ENCODE measurements around the gene TOM1. TPM values are rescaled to one million over a fixed set of nuclear protein-coding genes. Genes with fewer than 3 reads are reported as not detected.

Gene TOM1
- total RNA-seq, 1 experiment from 2014 or later, result 28.2 TPM

GRCh38 chr22:35276019-35276418, 23.7 kb upstream of the TOM1 start:
- Mint-ChIP-seq H3K27me3 (ENCODE audit: insufficient read depth, unreplicated experiment) (no peaks in the 10 kb centered on the region), H3K4me3 (ENCODE audit: unreplicated experiment) (no peak overlapping the region), H3K27ac (ENCODE audit: low read depth, unreplicated experiment) (no peak overlapping the region), H3K4me1 (ENCODE audit: insufficient read depth, unreplicated experiment) (peaks cover 18% of the 10 kb centered on the region), H3K9me3 (ENCODE audit: unreplicated experiment) (no peaks in the 10 kb centered on the region), H3K36me3 (ENCODE audit: insufficient read depth, unreplicated experiment) (peaks cover 57% of the 10 kb centered on the region)
- DNase-seq (ENCODE audit: unreplicated experiment), result no peak
- CTCF ChIA-PET, result no interaction called here
- intact Hi-C loops (cut with micrococcal nuclease), result no loop called here
- POLR2A ChIA-PET, result no interaction called here
- BruUV-seq (replicated peaks), result no TSS peak
- TF ChIP-seq CTCF (IDR thresholded peaks at IDR 0.05; ENCODE audit: unreplicated experiment), result no peak

- no peak overlapping the region for H3K4me3 Mint-ChIP-seq (ENCODE audit: unreplicated experiment)
- no peak for TF ChIP-seq CTCF (IDR thresholded peaks at IDR 0.05; ENCODE audit: unreplicated experiment)
- H3K4me1 Mint-ChIP-seq (ENCODE audit: insufficient read depth, unreplicated experiment), result no peaks in the 10 kb centered on the region
- no TSS peak for BruUV-seq (replicated peaks)
- intact Hi-C loops (cut with micrococcal nuclease), result no loop called here
- peaks cover 73% of the 10 kb centered on the region for H3K36me3 Mint-ChIP-seq (ENCODE audit: insufficient read depth, unreplicated experiment)
- ChIA-PET CTCF (no interaction called here), POLR2A (interaction anchor here (2.2 kb wide), 1 partner anchor 12 kb away, joined by 13 read pairs; the partner anchor contains the start of gene TOM1)
- no peaks in the 10 kb centered on the region for H3K9me3 Mint-ChIP-seq (ENCODE audit: unreplicated experiment)
- H3K27me3 Mint-ChIP-seq (ENCODE audit: insufficient read depth, unreplicated experiment), result no peaks in the 10 kb centered on the region
- no peak for DNase-seq (ENCODE audit: unreplicated experiment)
- no peak overlapping the region for H3K27ac Mint-ChIP-seq (ENCODE audit: low read depth, unreplicated experiment)
Measured at GRCh38 chr22:35288116-35288515, 11.6 kb upstream of the TOM1 start.

- POLR2A ChIA-PET, result no interaction called here
Measured at GRCh38 chr22:35292786-35293185, 6.9 kb upstream of the TOM1 start.

GRCh38 chr22:35296051-35296450, 3.6 kb upstream of the TOM1 start:
- peaks cover 30% of the 10 kb centered on the region for H3K36me3 Mint-ChIP-seq (ENCODE audit: insufficient read depth, unreplicated experiment)
- no TSS peak for BruUV-seq (replicated peaks)
- CTCF ChIA-PET, result no interaction called here
- H3K4me3 Mint-ChIP-seq (ENCODE audit: unreplicated experiment), result no peak overlapping the region
- no peak for DNase-seq (ENCODE audit: unreplicated experiment)
- POLR2A ChIA-PET, result no interaction called here
- TF ChIP-seq CTCF (IDR thresholded peaks at IDR 0.05; ENCODE audit: unreplicated experiment), result no peak
- no peaks in the 10 kb centered on the region for H3K9me3 Mint-ChIP-seq (ENCODE audit: unreplicated experiment)
- intact Hi-C loops (cut with micrococcal nuclease), result no loop called here
- no peak overlapping the region for H3K27ac Mint-ChIP-seq (ENCODE audit: low read depth, unreplicated experiment)
- H3K27me3 Mint-ChIP-seq (ENCODE audit: insufficient read depth, unreplicated experiment), result no peaks in the 10 kb centered on the region
- H3K4me1 Mint-ChIP-seq (ENCODE audit: insufficient read depth, unreplicated experiment), result peaks cover under 1% of the 10 kb centered on the region

More at GRCh38 chr22:35292786-35293185, 6.9 kb upstream of the TOM1 start:
- TF ChIP-seq CTCF (IDR thresholded peaks at IDR 0.05; ENCODE audit: unreplicated experiment), result no peak
- H3K27ac Mint-ChIP-seq (ENCODE audit: low read depth, unreplicated experiment), result no peak overlapping the region
- no peaks in the 10 kb centered on the region for H3K27me3 Mint-ChIP-seq (ENCODE audit: insufficient read depth, unreplicated experiment)
- intact Hi-C loops (cut with micrococcal nuclease), result no loop called here
- no peaks in the 10 kb centered on the region for H3K9me3 Mint-ChIP-seq (ENCODE audit: unreplicated experiment)
- no peak for DNase-seq (ENCODE audit: unreplicated experiment)
- H3K4me3 Mint-ChIP-seq (ENCODE audit: unreplicated experiment), result no peak overlapping the region
- no peaks in the 10 kb centered on the region for H3K4me1 Mint-ChIP-seq (ENCODE audit: insufficient read depth, unreplicated experiment)
- peaks cover 50% of the 10 kb centered on the region for H3K36me3 Mint-ChIP-seq (ENCODE audit: insufficient read depth, unreplicated experiment)
- CTCF ChIA-PET, result no interaction called here
- BruUV-seq (replicated peaks), result no TSS peak

All from MCF 10A (cell line).